KMS-11 (cell line): Measurements from ENCODE around the gene LARP6.

Source experiments
- H2AFZ ChIP-seq: fragments of 200-600 bp; sonication (generic); 2 replicates; pipeline ENCODE4 v1.6.1; 2016; ENCODE audit warnings: antibody characterized with exemption, mixed run types, low read depth
- H3K27ac ChIP-seq: fragments of 200-600 bp; sonication (generic); 2 replicates; pipeline ENCODE4 v1.6.1; 2016; ENCODE audit warnings: mild to moderate bottlenecking, mixed run types
- H3K27me3 ChIP-seq: fragments of 200-600 bp; sonication (generic); 2 replicates; pipeline ENCODE4 v1.6.1; 2017; ENCODE audit warnings: mild to moderate bottlenecking, low read depth, mixed run types, moderate library complexity; ENCODE audit not compliant: insufficient read depth
- H3K36me3 ChIP-seq: fragments of 200-600 bp; sonication (generic); 2 replicates; pipeline ENCODE4 v1.6.1; 2017; ENCODE audit warnings: mild to moderate bottlenecking, mixed run types; ENCODE audit not compliant: insufficient read depth
- H3K4me1 ChIP-seq: fragments of 200-600 bp; sonication (generic); 2 replicates; pipeline ENCODE4 v1.6.1; 2016; ENCODE audit warnings: mild to moderate bottlenecking, low read depth, mixed run types; ENCODE audit not compliant: poor library complexity, severe bottlenecking
- H3K4me2 ChIP-seq: fragments of 200-600 bp; sonication (generic); 2 replicates; pipeline ENCODE4 v1.7.0; 2016; ENCODE audit warnings: mild to moderate bottlenecking, mixed run types
- H3K4me3 ChIP-seq: fragments of 200-600 bp; sonication (generic); IDR thresholded peaks from 2 replicates; pipeline ENCODE4 v1.6.1; 2017; ENCODE audit warnings: low read depth, low read length, mixed read lengths; ENCODE audit not compliant: insufficient read depth
- H3K79me2 ChIP-seq: fragments of 200-600 bp; sonication (generic); 2 replicates; pipeline ENCODE4 v1.6.1; 2016; ENCODE audit warnings: low read depth, mixed run types; ENCODE audit not compliant: insufficient read depth
- H3K9ac ChIP-seq: fragments of 200-600 bp; sonication (generic); 2 replicates; pipeline ENCODE4 v1.6.1; 2016; ENCODE audit warnings: mild to moderate bottlenecking, mixed run types
- H4K20me1 ChIP-seq: fragments of 200-600 bp; sonication (generic); 2 replicates; pipeline ENCODE4 v1.6.1; 2016; ENCODE audit warnings: mild to moderate bottlenecking, mixed run types; ENCODE audit not compliant: insufficient read depth
- TF ChIP-seq, protein P1 (sequence below): fragments of 200-600 bp; sonication (generic); conservative IDR thresholded peaks from 2 replicates; pipeline ENCODE4 v1.6.1; 2017; ENCODE audit warnings: low read depth, mild to moderate bottlenecking, antibody characterized with exemption, low read length, moderate library complexity, mixed read lengths

The LARP6 gene

DNA sequence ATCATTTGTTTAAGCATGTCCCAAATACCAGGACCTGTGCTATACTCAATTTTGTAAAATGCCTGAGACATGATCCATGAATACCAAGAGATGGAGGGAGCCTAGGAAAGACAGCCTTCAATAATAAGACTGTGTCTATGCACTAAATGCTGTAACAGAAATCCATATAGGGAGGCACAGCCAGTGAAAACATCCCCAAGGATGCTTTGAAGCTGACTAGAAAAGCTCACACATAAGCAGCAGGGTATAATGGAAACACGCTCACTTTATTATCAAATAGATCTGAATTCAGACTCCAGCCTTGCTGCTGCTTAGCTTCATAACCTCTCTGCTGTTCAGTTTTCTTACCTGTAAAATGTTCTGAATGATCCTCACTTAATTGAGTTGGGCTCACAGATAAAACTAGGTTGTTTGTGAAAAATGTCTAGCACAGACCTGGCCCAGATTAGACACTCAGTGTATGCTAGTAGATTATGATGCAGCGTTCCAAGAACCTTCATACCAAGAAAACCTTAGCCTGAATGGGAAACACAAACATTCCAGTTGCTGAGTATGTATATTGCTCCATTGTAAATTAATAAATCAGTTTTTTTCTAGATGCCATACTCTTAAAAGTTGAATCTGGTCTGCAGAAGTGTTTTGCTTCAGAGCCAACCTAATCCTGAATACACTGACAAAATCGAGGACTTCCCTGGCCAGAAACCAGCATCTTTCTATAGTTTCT is 3.8 kb upstream of the LARP6 start:
- TF ChIP-seq, protein P1, sequence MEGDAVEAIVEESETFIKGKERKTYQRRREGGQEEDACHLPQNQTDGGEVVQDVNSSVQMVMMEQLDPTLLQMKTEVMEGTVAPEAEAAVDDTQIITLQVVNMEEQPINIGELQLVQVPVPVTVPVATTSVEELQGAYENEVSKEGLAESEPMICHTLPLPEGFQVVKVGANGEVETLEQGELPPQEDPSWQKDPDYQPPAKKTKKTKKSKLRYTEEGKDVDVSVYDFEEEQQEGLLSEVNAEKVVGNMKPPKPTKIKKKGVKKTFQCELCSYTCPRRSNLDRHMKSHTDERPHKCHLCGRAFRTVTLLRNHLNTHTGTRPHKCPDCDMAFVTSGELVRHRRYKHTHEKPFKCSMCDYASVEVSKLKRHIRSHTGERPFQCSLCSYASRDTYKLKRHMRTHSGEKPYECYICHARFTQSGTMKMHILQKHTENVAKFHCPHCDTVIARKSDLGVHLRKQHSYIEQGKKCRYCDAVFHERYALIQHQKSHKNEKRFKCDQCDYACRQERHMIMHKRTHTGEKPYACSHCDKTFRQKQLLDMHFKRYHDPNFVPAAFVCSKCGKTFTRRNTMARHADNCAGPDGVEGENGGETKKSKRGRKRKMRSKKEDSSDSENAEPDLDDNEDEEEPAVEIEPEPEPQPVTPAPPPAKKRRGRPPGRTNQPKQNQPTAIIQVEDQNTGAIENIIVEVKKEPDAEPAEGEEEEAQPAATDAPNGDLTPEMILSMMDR, result no peak
- H3K27ac ChIP-seq, result no peak overlapping the region

DNA sequence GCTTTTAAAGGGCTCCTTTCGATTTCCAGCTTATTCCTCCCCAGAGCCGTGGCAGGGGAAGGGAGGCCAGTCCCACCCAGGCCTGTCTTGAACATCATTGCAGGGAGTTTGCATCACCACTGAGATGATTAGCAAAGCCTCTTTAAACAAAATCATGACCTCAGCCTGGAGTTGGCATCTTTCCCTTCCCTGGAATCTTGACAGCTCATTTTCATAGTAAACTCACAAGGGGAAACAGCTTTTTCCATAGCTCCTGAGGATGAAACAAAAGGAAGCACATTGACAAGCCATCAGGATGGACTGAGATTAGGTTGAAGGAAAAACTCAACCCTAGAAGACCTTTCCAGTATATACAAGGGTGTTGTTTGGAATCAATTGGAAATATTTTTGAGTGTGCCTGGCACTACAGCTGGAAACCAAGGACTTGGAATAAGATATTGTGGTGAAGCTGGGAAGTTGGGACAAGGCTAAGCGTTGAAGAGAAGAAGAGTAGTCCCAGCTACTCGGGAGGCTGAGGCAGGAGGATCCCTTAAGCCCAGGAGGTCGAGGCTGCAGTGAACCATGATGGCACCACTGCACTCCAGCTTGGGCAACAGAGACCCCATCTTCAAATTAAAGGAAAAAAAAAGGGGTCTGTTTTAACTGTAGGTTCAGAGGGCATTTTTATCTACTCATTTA is 3.1 kb upstream of the LARP6 start:
- Histone ChIP-seq H3K27ac (no peak overlapping the region), H4K20me1 (no peaks in the 10 kb centered on the region), H3K4me2 (no peak overlapping the region), H3K27me3 (no peaks in the 10 kb centered on the region), H3K79me2 (no peaks in the 10 kb centered on the region), H3K9ac (no peak overlapping the region), H3K36me3 (no peaks in the 10 kb centered on the region), H3K4me1 (no peaks in the 10 kb centered on the region), H3K4me3 (no peak overlapping the region), H2AFZ (no peak overlapping the region)
- TF ChIP-seq, protein P1, result no peak

More for the DNA sequence above, 3.8 kb upstream of the LARP6 start:
- Histone ChIP-seq H3K4me1 (no peaks in the 10 kb centered on the region), H3K4me3 (no peak overlapping the region), H3K4me2 (no peak overlapping the region), H3K79me2 (no peaks in the 10 kb centered on the region), H3K9ac (no peak overlapping the region), H3K36me3 (no peaks in the 10 kb centered on the region), H4K20me1 (no peaks in the 10 kb centered on the region), H3K27me3 (no peaks in the 10 kb centered on the region), H2AFZ (no peak overlapping the region)

DNA sequence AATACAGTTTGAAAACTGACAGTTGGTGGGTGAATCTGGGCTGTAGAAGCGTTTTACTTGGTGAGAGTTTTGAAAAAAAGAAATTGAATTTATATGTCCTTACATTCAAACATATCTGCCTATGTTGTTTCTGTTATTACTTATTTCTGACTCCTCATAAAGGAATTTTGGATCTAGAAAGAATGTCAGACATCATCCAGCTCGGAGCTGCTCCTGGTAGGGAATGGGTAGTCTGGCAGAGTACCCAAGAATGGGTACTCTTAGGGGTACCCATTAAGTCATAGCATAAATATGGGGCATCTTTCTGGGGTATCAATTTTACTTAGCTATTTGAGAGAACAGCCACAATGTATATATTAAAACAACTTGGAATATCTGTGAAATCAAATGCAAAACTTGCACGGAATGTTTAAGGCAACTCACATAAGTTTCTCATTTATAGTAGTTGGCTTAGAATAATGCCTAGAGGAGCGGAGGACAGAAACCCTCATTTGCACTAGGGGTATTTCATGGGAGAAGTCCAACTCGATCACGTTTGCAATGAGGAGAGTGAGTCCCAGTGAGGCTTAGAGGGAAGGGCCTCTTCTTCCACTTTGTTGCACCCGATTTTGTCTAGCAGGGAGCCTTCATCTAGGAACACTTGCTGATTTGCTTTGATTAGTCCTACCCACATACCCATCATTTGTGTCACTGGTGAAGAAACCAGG is 2.4 kb upstream of the LARP6 start:
- Histone ChIP-seq H3K4me1 (no peaks in the 10 kb centered on the region), H2AFZ (no peak overlapping the region), H3K4me2 (no peak overlapping the region), H3K9ac (no peak overlapping the region), H4K20me1 (no peaks in the 10 kb centered on the region), H3K36me3 (no peaks in the 10 kb centered on the region), H3K27me3 (no peaks in the 10 kb centered on the region), H3K4me3 (no peak overlapping the region), H3K79me2 (no peaks in the 10 kb centered on the region), H3K27ac (no peak overlapping the region)
- TF ChIP-seq, protein P1, result no peak

DNA sequence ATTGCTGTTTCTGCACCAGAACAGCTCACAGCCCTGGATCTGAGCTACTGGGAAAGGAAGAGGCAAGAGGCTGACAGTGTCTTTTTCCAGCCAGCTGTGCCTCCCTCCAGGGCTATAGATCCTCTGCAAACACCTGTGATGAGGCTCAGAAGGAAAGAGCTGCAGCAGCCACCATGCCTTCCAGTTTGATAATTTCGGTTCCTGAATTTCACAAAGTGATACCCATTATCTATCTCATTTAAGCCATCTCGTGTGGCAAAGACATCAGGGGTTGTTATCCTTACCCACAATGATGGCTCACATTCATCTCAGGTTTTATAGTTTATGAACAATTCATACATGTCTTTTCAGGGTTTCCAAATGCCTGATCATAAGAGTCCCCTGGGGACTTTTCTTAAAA is 1.8 kb upstream of the LARP6 start:
- H3K79me2 ChIP-seq, result no peaks in the 10 kb centered on the region
- H2AFZ ChIP-seq, result no peak overlapping the region
- H4K20me1 ChIP-seq, result no peaks in the 10 kb centered on the region
- H3K27ac ChIP-seq, result no peak overlapping the region
- no peak overlapping the region for H3K9ac ChIP-seq
- no peak overlapping the region for H3K4me2 ChIP-seq
- H3K4me3 ChIP-seq, result no peak overlapping the region
- no peaks in the 10 kb centered on the region for H3K4me1 ChIP-seq
- TF ChIP-seq, protein P1, result no peak
- H3K36me3 ChIP-seq, result no peaks in the 10 kb centered on the region
- no peaks in the 10 kb centered on the region for H3K27me3 ChIP-seq
